ENCODE results near the gene CST2. TPM values are rescaled to one million over a fixed set of nuclear protein-coding genes. Genes with fewer than 3 reads are reported as not detected.
"Not testable (repeated sequence)": the region's sequence is repeated elsewhere in the genome, so short reads cannot be mapped to it uniquely, and the experiment has no call there.

Gene CST2
- total RNA-seq, 1 donor from 2014 or later: not detected

DNA sequence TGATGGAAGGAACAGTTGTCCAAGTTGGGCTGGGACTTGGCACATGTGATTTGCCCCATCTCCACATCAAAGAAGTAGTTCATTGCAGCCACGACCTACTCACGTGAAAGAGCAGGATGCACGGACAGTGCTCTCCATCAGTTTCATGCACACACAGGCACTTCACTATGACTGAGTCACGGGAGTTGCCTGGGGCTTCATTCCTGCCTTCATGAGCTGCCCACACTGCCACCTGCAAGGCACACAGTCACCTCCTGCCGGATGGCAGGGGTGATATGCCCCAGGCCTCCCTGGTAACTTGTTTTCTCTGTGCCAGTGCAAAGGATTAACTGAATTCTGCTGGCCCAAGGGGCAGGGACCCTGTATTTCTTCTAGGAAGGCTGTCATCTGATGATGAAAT is 30.2 kb upstream of the CST2 start:
- Mint-ChIP-seq H3K36me3 (ENCODE audit: low read depth) (no peaks in the 10 kb centered on the region), H3K4me1 (peaks cover 14% of the 10 kb centered on the region), H3K27me3 (ENCODE audit: low read depth) (no peaks in the 10 kb centered on the region), H3K9me3 (no peaks in the 10 kb centered on the region), H3K4me3 (no peak overlapping the region), H3K27ac (ENCODE audit: unreplicated experiment) (no peak overlapping the region)
- TF ChIP-seq CTCF (conservative IDR thresholded peaks at IDR 0.05): no peak
- no peak for DNase-seq (ENCODE audit: low read depth, low spot score)

DNA sequence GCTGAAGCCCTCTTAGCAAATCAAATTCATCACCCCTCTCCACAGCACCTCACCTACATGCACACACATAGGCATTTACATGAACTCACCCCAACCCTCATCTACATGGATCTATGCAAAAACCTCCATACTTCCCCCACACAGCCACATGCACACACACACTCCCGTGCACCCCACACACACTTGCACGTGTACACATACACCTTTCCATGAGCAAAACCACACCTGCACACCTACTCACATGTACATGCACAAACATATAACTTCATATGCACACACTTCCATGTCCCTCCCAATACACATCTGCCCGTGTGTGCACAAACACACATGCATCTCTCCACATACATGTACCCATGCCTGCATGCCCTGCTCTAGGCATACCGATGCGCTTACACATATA is 29.7 kb upstream of the CST2 start:
- H3K27me3 Mint-ChIP-seq (ENCODE audit: low read depth): no peaks in the 10 kb centered on the region
- no peak for DNase-seq (ENCODE audit: low read depth, low spot score)
- H3K36me3 Mint-ChIP-seq (ENCODE audit: low read depth): no peaks in the 10 kb centered on the region
- no peak overlapping the region for H3K4me3 Mint-ChIP-seq
- H3K27ac Mint-ChIP-seq (ENCODE audit: unreplicated experiment): no peak overlapping the region
- no peaks in the 10 kb centered on the region for H3K9me3 Mint-ChIP-seq
- H3K4me1 Mint-ChIP-seq: peaks cover 14% of the 10 kb centered on the region
- TF ChIP-seq CTCF (conservative IDR thresholded peaks at IDR 0.05): no peak

DNA sequence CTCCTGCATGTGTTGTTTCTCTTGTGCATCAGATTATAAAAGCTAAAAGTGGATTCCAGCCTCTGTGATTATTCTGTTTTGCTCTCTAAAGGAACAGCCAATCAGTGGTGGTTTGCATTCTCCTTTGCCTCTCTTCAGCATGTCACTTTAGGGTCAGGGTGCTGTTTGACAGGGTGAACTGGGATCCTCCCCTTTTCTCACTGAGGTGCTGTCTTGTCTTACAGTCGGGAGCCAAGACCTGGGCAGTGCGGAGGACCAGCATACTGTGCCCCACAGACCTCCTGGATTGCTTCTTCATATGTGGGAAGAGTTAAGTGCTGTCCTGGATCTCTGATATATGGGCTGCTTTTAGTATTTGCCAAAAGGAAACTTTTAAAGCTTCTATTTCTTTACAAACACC is 15.2 kb upstream of the CST2 start:
- Mint-ChIP-seq H3K9me3 (peaks cover 2% of the 10 kb centered on the region), H3K27ac (ENCODE audit: unreplicated experiment) (no peak overlapping the region), H3K4me3 (no peak overlapping the region), H3K36me3 (ENCODE audit: low read depth) (no peaks in the 10 kb centered on the region), H3K27me3 (ENCODE audit: low read depth) (peaks cover 7% of the 10 kb centered on the region), H3K4me1 (no peaks in the 10 kb centered on the region)
- DNase-seq (ENCODE audit: low read depth, low spot score): no peak
- no peak for TF ChIP-seq CTCF (conservative IDR thresholded peaks at IDR 0.05)

DNA sequence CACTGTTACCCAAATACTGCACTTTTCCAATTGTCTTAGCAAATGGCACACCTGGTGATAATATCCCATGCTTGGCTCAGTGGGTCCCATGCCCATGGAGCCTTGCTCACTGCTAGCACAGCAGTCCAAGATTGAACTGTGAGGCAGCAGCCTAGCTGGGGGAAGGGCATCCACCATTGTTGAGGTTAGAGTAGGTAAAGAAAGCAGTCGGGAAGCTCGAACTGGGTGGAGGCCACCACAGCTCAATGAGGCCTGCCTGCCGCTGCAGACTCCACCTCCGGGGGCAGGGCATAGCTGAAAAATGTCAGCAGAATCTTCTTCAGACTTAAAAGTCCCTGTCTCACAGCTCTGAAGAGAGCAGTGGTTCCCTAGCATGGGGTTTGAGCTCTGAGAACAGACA is 9.2 kb upstream of the CST2 start:
- no peaks in the 10 kb centered on the region for H3K36me3 Mint-ChIP-seq (ENCODE audit: low read depth)
- H3K27ac Mint-ChIP-seq (ENCODE audit: unreplicated experiment): no peak overlapping the region
- H3K9me3 Mint-ChIP-seq: peaks cover 2% of the 10 kb centered on the region
- TF ChIP-seq CTCF (conservative IDR thresholded peaks at IDR 0.05): no peak
- no peak for DNase-seq (ENCODE audit: low read depth, low spot score)
- H3K4me3 Mint-ChIP-seq: no peak overlapping the region
- H3K4me1 Mint-ChIP-seq: no peaks in the 10 kb centered on the region
- peaks cover 7% of the 10 kb centered on the region for H3K27me3 Mint-ChIP-seq (ENCODE audit: low read depth)

DNA sequence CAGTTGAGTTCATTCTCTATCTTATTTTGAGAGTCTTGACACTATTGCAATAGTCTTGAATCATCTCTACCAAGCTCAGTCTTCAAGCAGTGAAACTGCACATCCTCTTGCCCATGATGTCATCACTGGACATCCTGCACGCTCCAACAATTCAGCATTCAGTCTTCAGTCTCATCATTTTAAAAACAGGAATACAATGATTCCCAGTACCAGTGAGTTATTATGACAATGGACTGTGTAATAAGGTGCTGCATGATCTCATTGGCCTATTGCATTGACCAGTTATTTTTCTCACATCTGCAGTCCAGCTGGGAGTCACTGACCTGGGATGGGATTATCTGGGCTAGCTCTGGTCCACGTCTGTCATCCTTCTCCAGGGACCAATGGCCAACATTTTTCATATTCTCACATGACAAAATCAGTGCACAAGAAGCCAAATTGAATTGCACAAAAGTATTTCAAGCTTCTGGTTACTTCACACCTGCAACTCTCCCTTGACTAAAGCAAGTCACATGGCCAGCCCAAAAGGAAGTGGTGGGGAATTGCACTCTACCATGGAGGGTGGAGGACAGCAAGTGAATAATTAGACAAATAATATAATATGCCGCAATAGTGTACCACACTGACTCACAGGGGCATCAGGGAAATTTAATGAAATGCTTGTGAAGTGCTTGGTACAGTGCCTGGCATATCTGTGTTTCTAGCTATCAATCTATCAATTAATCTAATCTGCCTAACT is 6.4 kb upstream of the CST2 start:
- Mint-ChIP-seq H3K36me3 (ENCODE audit: low read depth) (no peaks in the 10 kb centered on the region), H3K4me3 (no peak overlapping the region), H3K9me3 (no peaks in the 10 kb centered on the region), H3K27me3 (ENCODE audit: low read depth) (peaks cover 3% of the 10 kb centered on the region), H3K4me1 (peaks cover 8% of the 10 kb centered on the region), H3K27ac (ENCODE audit: unreplicated experiment) (no peak overlapping the region)
- DNase-seq (ENCODE audit: low read depth, low spot score): no peak
- no peak for TF ChIP-seq CTCF (conservative IDR thresholded peaks at IDR 0.05)

- H3K4me3 Mint-ChIP-seq; H3K36me3 Mint-ChIP-seq (ENCODE audit: low read depth); H3K9me3 Mint-ChIP-seq; H3K27me3 Mint-ChIP-seq (ENCODE audit: low read depth); DNase-seq (ENCODE audit: low read depth, low spot score); H3K27ac Mint-ChIP-seq (ENCODE audit: unreplicated experiment): not testable (repeated sequence)
- peaks cover 11% of the 10 kb centered on the region for H3K4me1 Mint-ChIP-seq
Measured at GRCh38 chr20:23831961-23832360, 5.4 kb upstream of the CST2 start.

All from neural crest cell (in vitro differentiated cells).